Lung microvascular endothelial cell (primary cell): Measurements from ENCODE around the gene TANGO6. TPM values are rescaled to one million over a fixed set of nuclear protein-coding genes. Genes with fewer than 3 reads are reported as not detected.

ENCODE experiments used
- DNase-seq, 2 donors: peaks; one replicate each; pipeline versions ENCODE4 v3.0.0 to v3.0.0-alpha.2; 2010; ENCODE audit warnings: low read depth in 2 of 2
- total RNA-seq: library from RNA; depleted of rRNA; stranded (reverse); fragments of >200 nt; gene quantifications from 2 replicates; pipeline ENCODE4 v1.2.1, GENCODE V29; 2014

Gene TANGO6
- total RNA-seq, 1 donor from 2014 or later: 17.1 TPM

DNA sequence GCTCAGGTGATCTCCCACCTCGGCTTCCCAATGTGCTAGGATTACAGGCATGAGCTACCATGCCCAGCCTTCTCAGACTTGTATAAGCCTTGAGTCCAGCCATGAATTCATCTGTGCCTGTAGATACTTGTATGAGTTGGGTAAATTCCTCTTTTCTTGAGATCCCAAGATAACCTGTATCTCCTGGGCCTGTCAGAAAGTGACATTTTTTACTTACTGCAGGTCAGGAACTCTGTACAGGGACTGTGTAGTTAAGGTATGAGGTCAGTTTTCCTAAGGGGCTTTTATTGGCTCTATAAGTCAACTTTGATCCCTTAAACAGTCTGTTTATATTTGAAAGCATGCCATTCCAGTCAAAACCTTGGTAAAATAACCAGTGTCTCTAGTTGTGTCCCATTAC lies 155.8 kb downstream of the TANGO6 start:
- DNase-seq: no peak

DNA sequence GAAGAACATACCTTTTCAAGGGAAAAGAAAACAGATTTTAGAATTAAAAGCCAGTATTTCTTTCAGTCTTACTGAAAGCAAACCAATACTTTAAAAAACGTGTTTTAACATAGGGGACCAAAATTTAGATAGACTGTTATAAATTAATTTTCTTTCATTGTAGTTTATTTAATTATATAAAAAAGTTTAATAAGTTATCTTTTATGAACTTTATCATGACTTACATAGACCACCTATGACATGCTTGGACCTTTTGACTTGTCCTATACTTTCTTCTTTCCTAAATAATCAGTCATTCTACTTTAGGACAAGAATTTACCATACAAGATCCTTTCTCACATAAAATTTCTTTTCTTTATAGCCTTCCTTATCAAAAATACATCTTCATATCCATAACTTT lies 160.2 kb downstream of the TANGO6 start:
- DNase-seq: no peak

DNA sequence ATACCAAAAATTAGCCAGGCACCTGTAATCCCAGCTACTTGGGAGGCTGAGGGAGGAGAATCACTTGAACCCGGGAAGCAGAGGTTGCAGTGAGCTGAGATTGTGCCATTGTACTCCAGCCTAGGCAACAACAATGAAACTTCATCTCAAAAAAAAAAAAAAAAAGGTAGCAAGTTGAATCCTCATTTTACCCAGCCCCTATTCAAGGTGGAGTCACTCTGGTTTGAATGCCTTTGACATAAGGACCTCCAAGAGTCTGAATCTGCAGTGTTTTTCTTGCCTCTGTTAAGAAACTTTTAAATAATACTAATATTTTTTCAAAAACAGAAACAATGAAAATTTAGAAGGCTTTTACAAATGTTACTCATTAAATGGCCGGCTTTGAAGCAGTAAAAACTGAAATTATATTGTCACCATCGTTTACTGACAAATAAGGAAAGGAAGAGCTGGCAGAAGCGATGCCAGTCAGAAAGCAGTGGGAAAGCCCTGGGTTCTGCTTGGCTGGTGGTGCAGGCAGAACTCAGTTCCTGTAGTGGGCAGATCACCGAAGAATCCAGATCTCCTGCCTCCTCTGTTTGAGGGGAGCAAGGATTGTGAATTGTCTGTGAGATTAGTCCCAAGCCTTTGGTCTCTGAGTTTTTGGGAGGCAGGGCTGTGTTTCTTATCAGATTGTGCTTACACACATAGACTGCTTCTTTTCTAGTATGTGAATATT lies 162.5 kb downstream of the TANGO6 start:
- DNase-seq: no peak

DNA sequence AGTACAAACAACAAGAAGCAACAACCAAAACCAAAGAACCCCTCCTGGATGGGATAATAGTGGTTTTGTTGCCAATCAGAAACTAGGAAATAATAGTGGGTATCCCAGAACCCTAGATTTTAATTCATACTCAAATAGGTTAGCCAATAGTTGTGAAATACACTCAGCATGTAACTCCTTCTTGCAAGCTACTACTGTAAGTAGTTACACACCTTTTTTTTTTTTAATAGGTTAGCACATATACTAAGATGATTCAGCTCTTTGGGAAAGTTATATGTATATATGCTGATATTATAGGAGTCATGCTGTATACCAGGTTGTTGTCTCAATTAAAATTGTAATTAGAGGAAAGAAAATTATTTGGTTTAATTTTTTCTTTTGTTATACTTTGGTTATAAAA lies 169.6 kb downstream of the TANGO6 start:
- no peak for DNase-seq

DNA sequence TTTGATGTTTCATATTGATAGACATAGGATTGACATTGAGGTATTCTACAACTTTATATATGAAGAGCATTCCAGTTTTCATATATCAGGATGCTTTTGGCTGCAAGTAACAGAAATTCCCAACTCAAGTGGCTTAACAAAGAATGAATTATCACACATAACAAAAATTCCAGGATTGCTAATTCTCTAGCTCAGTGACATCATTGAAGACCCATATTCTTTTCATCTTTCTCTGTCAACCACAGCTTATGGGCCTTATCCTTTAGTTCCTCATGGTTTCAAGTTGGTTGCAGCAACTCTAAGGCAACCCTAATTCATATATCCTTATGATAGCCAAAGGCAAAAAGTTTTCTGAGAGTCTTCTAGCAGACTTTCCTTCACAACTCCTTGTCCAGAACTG lies 170.7 kb downstream of the TANGO6 start:
- DNase-seq: no peak

DNA sequence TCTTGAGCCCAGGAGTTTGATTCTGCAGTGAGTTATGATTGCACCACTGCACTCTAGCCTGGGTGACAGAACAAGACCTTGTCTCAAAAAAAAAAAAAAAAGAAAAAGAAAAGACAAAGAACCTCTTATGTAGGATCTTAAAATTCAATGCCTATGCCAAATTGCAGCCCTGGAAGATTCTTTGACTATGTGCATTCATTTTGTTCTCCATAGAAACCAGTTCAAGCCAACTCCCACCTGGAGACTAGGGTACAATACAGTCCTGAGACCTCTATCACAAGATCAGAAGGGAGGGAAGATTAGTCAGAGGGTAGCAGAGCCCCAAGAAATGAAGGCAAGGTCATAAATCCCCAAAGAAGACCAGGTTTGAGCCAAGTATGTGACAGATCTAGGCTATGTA lies 171.5 kb downstream of the TANGO6 start:
- no peak for DNase-seq

DNA sequence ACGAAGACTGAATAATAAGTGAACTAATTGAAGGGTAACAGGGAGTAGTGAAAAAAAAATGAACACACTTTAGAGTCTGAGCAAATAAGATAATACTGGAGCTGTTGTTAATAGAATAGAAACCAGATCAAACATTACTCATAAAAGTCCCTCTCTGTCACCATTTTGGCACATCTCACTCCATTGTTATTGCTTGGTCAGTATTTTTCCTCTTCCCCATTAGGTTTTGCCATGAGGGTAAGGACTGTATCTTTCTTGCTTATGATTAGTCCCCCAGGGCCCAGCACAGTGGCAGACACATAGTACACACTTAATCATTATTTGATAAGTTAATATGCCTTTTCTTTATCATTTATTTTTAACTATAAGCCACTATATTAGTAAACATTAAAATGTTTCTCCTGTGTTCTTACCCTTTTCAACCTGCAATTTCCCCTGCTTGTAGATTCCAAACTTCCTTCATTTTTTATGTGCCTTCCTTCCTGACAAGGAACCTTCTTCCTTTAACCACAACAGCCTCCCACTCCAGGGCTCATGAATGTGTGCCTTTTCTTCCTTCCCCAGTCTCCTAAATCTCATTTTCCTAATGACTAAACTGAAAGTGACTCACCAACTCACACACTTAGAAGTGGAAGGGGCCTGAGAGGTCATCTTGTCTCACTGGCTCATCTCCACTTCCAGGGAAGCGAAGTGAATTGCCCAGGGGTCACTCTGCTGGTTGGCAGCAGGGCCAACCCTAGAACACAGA lies 173.9 kb downstream of the TANGO6 start:
- DNase-seq: peak; percentile 73 to 90

DNA sequence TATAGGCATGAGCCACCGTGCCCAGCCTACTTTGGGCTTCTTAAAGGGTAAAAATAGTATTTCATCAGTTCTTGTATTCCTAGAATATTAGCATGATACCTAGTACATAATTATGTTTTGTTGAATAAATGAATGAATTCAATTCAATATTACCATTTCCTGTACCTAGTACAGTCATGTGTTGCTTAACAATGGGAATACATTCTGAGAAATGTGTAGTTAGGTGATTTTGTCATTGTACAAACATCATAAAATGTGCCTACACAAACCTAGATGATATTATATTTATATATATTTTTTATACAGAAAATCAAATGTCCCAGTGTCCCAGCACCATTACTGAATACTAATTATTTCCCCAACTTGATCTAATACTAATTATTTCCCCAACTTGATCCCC lies 176.5 kb downstream of the TANGO6 start:
- peak in 1 of 2 donors; percentile 57 for DNase-seq

DNA sequence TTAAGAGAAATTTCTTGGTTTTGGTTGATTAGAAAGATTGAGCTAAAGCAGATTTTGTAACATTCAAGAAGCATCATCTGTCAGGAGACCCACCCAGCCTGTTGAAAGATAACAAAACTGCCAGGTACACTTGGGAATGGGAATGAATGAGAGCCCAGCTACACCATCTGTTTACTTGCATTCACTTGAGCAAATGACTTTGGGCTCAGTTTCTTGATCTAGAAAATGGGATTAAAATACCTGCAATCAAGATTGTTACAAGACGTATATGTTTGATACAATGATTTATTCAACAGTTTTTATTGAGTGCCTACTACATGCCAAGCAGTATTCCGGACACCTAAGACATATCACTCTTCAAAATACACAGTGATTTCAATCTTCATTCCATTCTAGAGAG lies 185.8 kb downstream of the TANGO6 start:
- DNase-seq: no peak

DNA sequence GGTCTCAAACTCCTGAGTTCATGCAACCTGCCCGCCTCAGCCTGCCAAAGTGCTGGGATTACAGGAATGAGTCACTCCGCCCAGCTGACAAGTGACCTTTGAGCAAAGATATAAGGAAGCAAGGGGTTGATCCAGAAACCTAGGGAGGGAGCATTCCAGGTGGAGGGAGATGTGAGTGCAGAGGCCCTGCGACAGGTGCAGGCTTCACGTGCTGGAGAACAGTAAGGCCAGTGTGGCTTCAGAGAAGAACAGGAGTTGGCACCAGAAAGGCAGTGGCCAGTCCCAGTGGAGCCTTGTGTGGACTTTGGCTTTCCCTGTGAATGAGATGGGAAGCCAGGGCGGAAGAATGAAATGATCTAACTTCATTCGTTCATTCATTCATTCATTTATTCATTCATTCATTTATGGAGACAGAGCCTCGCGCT lies 188.6 kb downstream of the TANGO6 start:
- DNase-seq: no peak

DNA sequence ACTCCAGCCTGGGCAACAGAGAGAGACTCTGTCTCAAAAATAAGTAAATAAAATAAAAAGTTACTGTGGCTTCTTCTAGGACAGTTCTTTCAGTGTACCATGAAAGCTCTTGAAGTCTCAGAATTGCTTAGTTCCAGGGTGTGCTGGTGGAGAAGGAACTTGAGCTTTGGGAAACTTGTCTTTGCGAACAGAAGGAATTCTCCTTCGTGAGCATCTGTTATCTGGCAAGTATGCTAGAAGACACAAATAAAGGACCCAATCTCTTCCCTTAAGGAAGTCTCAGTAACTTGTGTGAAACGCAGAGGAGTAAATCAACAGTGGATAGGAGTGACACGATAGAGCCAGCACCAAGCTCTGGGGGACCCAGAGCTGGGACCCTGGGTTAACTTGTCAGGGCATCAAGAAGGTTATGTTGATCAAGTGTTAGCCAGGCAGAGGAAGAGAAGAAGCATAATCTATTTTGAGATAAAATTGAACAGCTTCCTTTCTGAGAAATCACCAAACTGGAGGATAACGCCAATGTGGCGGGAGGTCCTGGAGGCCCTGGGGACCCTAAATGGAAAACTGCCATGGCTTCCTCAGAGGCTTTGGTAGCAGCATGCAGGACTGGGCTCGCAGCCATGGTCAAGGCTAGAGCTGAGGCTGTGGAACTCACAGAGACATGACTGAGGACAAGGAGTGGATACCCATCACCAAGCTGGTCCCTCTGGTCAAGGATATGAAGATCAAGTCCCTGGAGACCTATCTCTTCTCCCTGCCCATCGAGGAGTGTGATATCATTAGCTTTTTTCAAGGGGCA lies 190.0 kb downstream of the TANGO6 start:
- no peak for DNase-seq

DNA sequence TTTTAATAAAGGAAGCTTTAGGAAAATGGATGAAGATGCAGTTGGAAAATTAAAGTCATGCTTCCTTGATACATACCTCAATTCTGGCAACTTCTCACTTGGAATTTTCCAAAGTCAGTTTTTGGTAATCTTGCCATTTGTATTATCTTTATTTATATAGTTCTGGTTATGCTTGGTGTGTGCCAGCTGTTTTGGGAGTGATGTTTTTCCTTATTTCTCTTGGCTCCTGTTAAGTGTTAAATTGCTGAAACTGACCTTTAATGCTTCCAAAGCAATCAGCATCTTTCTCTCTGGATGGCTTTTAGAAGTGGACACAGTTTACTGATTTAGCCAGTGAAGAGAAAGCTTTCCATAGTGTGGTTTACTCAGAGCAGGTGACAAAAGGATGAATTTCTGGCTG lies 192.0 kb downstream of the TANGO6 start:
- DNase-seq: peak in 1 of 2 donors; percentile 83

DNA sequence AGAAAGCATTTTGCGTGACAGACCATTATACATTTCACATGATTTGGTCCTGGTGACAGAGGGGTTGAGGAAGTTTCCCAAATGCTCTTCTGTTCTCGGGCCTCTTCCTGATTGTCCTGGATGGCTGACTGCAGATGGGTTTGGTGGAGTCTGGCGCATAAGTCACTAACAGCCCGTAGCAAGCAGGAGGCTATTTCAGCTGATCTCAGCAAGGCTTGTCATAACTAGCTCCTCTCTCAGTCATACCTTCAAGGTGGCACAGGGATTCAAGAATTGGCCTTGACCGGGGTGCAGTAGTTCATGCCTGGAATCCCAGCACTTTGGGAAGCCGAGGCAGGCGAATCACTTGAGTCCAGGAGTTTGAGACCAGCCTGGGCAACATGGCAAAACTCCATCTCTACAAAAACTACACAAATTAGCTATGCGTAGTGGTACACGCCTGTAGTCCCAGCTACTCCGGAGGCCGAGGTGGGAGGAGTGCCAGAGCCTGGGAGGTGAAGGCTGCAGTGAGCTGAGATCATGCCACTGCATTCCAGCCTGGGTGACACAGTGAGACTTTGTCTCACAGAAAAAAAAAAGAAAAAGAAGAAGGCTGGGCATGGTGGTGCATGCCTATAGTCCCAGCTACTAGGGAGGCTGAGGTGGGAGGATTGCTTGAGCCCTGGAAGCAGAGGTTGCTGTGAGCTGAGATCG lies 193.2 kb downstream of the TANGO6 start:
- DNase-seq: no peak

DNA sequence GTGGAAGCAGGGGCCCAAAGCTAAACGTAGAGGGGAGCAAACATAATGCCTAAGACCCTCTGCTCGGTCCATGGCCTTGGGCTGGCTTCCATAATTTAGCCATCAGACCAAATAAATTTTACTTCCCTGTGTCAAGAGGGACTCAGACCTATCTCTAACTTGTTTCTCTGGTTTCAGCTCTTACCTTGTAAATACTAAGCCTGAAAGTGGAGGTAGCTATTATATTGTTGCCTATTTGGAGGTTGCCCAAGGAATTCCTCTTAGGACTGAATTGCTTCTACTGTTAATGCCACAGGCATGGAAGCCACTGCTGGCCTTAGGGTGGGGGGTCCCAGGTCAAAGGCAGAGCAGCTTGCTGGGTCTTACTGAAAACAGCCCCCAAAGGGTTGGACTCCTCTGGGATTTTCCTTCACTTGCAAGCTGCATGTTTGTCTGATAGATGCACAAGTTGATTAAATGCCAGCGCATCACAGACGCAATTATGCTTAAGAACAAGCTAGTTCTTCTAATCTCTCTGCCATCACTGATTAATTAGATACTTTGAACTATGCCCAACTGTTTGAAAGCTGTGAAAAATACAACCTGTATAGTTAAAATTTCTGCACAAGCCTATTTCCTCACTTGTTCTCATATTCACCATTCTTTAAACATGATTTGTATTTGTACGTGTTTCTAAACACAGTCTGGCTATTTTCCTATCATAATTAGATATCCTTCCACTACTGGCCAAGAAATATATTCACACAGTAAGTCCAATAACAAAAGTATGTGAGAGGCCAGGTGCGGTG lies 194.2 kb downstream of the TANGO6 start:
- DNase-seq: no peak

DNA sequence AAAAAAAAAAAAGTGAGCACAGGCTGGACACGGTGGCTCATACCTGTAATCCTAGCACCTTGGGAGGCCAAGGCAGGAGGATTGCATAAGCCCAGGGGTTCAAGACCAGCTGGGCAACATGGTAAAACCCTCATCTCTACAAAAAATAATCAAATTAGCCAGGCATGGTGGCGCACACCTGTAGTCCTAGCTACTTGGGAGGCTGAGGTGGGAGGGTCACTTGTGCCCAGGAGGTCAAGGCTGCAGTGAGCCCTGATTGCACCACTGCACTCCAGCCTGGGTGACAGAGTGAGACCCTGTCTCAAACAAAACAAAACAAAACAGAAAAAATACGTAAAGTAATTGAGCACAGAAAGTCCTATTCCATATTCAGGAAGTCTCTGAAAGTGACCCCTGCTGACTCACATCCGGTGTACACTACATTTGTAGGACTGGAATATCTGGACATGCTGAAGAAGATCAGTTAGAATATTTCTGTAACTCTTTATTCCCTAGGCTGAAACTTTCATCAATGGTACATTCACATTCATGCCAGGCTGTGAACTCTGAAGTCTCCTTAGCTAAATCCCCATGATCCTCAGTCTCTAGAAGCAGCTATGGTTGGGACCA lies 196.1 kb downstream of the TANGO6 start:
- DNase-seq: peak; percentile 34 to 83

DNA sequence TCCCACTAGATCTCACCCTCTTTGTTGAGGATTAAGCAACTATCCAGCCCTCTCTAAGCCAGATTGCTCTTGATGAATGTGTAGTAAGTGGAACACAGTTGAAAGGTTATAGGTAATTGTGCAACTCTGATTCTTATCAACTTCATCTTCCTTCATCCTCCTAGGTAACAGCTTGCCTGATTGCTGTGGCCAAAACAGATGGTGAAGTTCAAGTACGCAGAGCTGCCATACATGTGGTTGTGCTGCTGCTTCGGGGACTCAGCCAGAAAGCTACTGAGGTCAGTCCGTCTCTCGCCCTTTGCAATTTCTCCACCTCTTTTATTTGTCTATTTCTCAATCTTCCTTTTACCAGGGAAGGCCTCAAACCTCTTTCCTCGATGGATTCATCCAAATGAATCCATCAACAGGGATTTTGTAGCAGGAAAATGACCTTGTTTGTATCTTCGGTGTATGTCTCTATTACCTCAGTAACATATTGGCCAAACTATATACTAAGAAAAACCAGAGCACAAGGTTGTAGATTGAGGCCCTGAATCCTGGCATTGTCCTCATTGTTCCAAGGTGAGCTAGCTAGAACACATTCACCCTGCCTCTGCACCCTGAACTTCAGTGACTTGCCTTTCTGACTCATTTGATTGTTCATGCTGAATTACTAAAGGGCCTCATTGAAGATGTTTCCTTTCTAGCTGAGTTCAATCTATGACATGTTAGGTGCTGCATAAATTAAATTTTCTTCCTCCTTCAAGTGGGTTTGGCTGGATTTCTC lies 197.0 kb downstream of the TANGO6 start:
- peak; percentile 40 to 85 for DNase-seq

DNA sequence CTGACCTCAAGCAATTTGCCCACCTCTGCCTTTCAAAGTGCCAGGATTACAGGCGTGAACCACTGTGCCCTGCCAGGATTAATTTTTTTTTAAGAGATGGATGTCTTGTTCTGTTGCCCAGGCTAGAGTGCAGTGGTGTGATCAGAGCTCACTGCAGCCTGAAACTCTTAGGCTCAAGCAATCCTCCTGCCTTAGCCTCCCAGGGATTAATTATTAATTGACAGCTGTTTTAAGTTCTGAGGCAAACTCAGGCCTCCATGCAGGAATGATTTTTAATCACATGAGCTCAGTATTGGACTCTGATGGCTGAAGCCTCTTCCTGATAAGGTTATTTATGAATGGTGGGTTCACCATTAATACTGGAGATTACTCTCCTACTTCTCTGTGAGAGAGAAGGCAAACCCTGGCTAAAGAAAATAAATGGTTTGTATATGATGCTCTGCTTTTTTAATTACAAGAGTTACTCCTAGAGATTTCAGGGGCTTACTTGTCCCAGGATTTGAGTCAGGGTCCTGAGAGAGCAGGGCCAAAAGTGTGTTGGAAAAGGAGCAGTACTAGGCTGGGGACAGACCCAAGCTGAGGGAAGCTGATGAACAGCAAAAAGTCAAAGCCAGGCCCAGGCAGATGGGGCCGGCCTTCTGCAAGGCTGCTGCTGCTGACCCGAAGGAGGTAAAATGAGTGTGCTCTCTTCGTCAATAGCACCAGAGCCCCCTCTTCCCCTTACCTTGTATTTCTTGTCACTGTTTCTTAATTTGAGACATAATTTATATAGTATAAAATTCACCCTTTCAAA lies 205.2 kb downstream of the TANGO6 start:
- no peak for DNase-seq

DNA sequence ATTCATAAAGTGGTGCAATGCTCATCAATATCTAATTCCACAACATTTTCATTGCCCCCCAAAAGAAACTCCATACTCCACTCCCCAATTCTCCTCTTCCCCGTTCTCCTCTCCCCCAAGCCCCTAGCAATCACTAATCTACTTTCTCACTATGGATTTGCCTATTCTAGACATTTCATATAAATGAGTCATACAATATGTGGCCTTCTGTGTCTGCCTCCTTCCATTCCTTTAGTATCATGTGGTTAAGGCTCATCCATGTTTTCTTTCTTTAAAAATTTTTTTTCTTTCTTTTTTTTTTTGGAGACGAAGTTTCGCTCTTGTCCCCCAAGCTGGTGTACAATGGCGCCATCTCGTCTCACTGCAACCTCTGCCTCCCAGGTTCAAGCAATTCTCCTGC lies 205.8 kb downstream of the TANGO6 start:
- no peak for DNase-seq
